Naive B cell (primary cell): Measurements from ENCODE around the gene CFAP251. TPM values are rescaled to one million over a fixed set of nuclear protein-coding genes. Genes with fewer than 3 reads are reported as not detected.
"Not testable (repeated sequence)": the region's sequence is repeated elsewhere in the genome, so short reads cannot be mapped to it uniquely, and the experiment has no call there.

Source experiments
- ATAC-seq, 2 donors: fragments of 150-1000 bp; cut with Tn5 transposase; 2 replicates each; pipeline ENCODE4 v1.10.0; 2021; ENCODE audit warnings: low read depth in 2 of 2, mild to moderate bottlenecking in 2 of 2, moderate library complexity in 2 of 2
- DNase-seq: peaks from one replicate; pipeline ENCODE4 v3.0.0; 2022
- H3K27ac Mint-ChIP-seq, 6 donors: one replicate each; pipeline ENCODE4 v1.8.0; 2020 to 2022; ENCODE audit warnings: mild to moderate bottlenecking in 6 of 6, mixed read lengths in 6 of 6, moderate library complexity in 5 of 6, inconsistent platforms in 2 of 6
- H3K27me3 Mint-ChIP-seq, 3 donors: one replicate each; pipeline ENCODE4 v1.8.0; 2021 to 2022; ENCODE audit warnings: mixed read lengths in 3 of 3, mild to moderate bottlenecking in 1 of 3
- H3K36me3 Mint-ChIP-seq, 2 donors: one replicate each; pipeline ENCODE4 v1.8.0; 2020 to 2022; ENCODE audit warnings: mixed read lengths in 2 of 2, inconsistent platforms in 1 of 2, mild to moderate bottlenecking in 1 of 2
- H3K4me1 Mint-ChIP-seq, 3 donors: one replicate each; pipeline ENCODE4 v1.8.0; 2020 to 2022; ENCODE audit warnings: mixed read lengths in 3 of 3, inconsistent platforms in 1 of 3, mild to moderate bottlenecking in 1 of 3, moderate library complexity in 1 of 3
- H3K4me3 Mint-ChIP-seq, 8 donors: one replicate each; pipeline ENCODE4 v1.8.0; 2020 to 2022; ENCODE audit warnings: mild to moderate bottlenecking in 8 of 8, mixed read lengths in 8 of 8, moderate library complexity in 8 of 8, inconsistent platforms in 2 of 8
- H3K9me3 Mint-ChIP-seq, 7 donors: one replicate each; pipeline ENCODE4 v1.8.0; 2020 to 2022; ENCODE audit warnings: mixed read lengths in 7 of 7, mild to moderate bottlenecking in 5 of 7, inconsistent platforms in 2 of 7, moderate library complexity in 1 of 7
- polyA plus RNA-seq, 6 donors: library from polyadenylated mRNA; unstranded; fragments of 300-500 nt; fragmentation: Illumina TruSeq; gene quantifications; one replicate each; pipeline ENCODE4 v1.2.3, GENCODE V29; 2021; ENCODE audit warnings: low read depth in 6 of 6

CFAP251 gene
- polyA plus RNA-seq, 6 donors from 2014 or later: 0.26 to 0.91 (median 0.55) TPM; not detected in 2

GRCh38 chr12:121980191-121980891 is 61.9 kb downstream of the CFAP251 start:
- H3K36me3 Mint-ChIP-seq: no peaks in the 10 kb centered on the region
- H3K27ac Mint-ChIP-seq: peak overlapping the region; percentile 91 to 99 (median 96)
- ATAC-seq: peak; percentile 75 to 77

GRCh38 chr12:121980892-121981272 is 62.5 kb downstream of the CFAP251 start:
- H3K27ac Mint-ChIP-seq: peak overlapping the region; percentile 91 to 99 (median 96)
- H3K27me3 Mint-ChIP-seq: no peaks in the 10 kb centered on the region
- H3K4me3 Mint-ChIP-seq: peak overlapping the region in 7 of 8 donors; percentile 68 to 92 (median 82)
- H3K36me3 Mint-ChIP-seq: no peaks in the 10 kb centered on the region
- peaks cover 46 to 61% (median 50%) of the 10 kb centered on the region in 3 donors for H3K4me1 Mint-ChIP-seq
- ATAC-seq (no peak), DNase-seq (no peak)
- H3K9me3 Mint-ChIP-seq: no peaks in the 10 kb centered on the region

More at GRCh38 chr12:121980191-121980891, 61.9 kb downstream of the CFAP251 start:
- peaks cover 46 to 61% (median 50%) of the 10 kb centered on the region in 3 donors for H3K4me1 Mint-ChIP-seq
- H3K9me3 Mint-ChIP-seq: no peaks in the 10 kb centered on the region
- H3K27me3 Mint-ChIP-seq: no peaks in the 10 kb centered on the region
- peak overlapping the region; percentile 58 to 92 (median 80) for H3K4me3 Mint-ChIP-seq
- peak; percentile 71 for DNase-seq

GRCh38 chr12:121981456-121981855 is 63.1 kb downstream of the CFAP251 start:
- H3K27ac Mint-ChIP-seq: peak overlapping the region; percentile 44 to 98 (median 72)

GRCh38 chr12:121982950-121983349 is 64.6 kb downstream of the CFAP251 start:
- Mint-ChIP-seq H3K4me3 (peak overlapping the region in 7 of 8 donors; percentile 19 to 78 (median 50)), H3K9me3 (no peaks in the 10 kb centered on the region), H3K4me1 (peaks cover 46 to 61% (median 50%) of the 10 kb centered on the region in 3 donors), H3K36me3 (no peaks in the 10 kb centered on the region), H3K27me3 (no peaks in the 10 kb centered on the region), H3K27ac (peak overlapping the region in 5 of 6 donors; percentile 56 to 79 (median 61))
- no peak for DNase-seq
- no peak for ATAC-seq

More at GRCh38 chr12:121981456-121981855, 63.1 kb downstream of the CFAP251 start:
- no peak for DNase-seq
- Mint-ChIP-seq H3K9me3 (no peaks in the 10 kb centered on the region), H3K4me3 (peak overlapping the region in 3 of 8 donors; percentile 15 to 92 (median 49)), H3K4me1 (peaks cover 46 to 61% (median 50%) of the 10 kb centered on the region in 3 donors), H3K36me3 (no peaks in the 10 kb centered on the region), H3K27me3 (no peaks in the 10 kb centered on the region)
- no peak for ATAC-seq

GRCh38 chr12:121983536-121984210 is 65.3 kb downstream of the CFAP251 start:
- Mint-ChIP-seq H3K27ac (peak overlapping the region; percentile 12 to 94 (median 76)), H3K4me3 (peak overlapping the region in 7 of 8 donors; percentile 38 to 82 (median 68)), H3K36me3 (no peaks in the 10 kb centered on the region), H3K9me3 (no peaks in the 10 kb centered on the region), H3K27me3 (no peaks in the 10 kb centered on the region), H3K4me1 (peaks cover 45 to 61% (median 50%) of the 10 kb centered on the region in 3 donors)
- peak; percentile 46 for DNase-seq
- peak; percentile 33 to 39 for ATAC-seq

- DNase-seq (no peak), ATAC-seq (no peak)
- no peaks in the 10 kb centered on the region for H3K36me3 Mint-ChIP-seq
- no peaks in the 10 kb centered on the region for H3K27me3 Mint-ChIP-seq
- no peak overlapping the region for H3K27ac Mint-ChIP-seq
- H3K4me1 Mint-ChIP-seq: peaks cover 32 to 48% (median 40%) of the 10 kb centered on the region in 3 donors
- peak overlapping the region in 1 of 8 donors; percentile 35 for H3K4me3 Mint-ChIP-seq
- no peaks in the 10 kb centered on the region for H3K9me3 Mint-ChIP-seq
Measured at GRCh38 chr12:121986489-121987245, 68.3 kb downstream of the CFAP251 start.

- ATAC-seq, H3K27me3 Mint-ChIP-seq, H3K27ac Mint-ChIP-seq, H3K4me3 Mint-ChIP-seq, DNase-seq, H3K36me3 Mint-ChIP-seq, H3K9me3 Mint-ChIP-seq: not testable (repeated sequence)
- H3K4me1 Mint-ChIP-seq: peaks cover 25 to 40% (median 32%) of the 10 kb centered on the region in 3 donors
Measured at GRCh38 chr12:121988519-121988918, 70.1 kb downstream of the CFAP251 start.

- H3K27ac Mint-ChIP-seq: peak overlapping the region in 1 of 6 donors; percentile 5
Measured at GRCh38 chr12:121989276-121990113, 71.1 kb downstream of the CFAP251 start.

GRCh38 chr12:121990114-121990647 is 71.8 kb downstream of the CFAP251 start:
- ATAC-seq: no peak
- Mint-ChIP-seq H3K36me3 (no peaks in the 10 kb centered on the region), H3K4me3 (no peak overlapping the region), H3K27ac (peak overlapping the region in 2 of 6 donors; percentile 65 to 75), H3K27me3 (no peaks in the 10 kb centered on the region), H3K9me3 (no peaks in the 10 kb centered on the region), H3K4me1 (peaks cover 13 to 28% (median 26%) of the 10 kb centered on the region in 3 donors)
- no peak for DNase-seq

More at GRCh38 chr12:121989276-121990113, 71.1 kb downstream of the CFAP251 start:
- H3K4me1 Mint-ChIP-seq: peaks cover 16 to 32% (median 26%) of the 10 kb centered on the region in 3 donors
- ATAC-seq: no peak
- H3K36me3 Mint-ChIP-seq: no peaks in the 10 kb centered on the region
- H3K4me3 Mint-ChIP-seq: no peak overlapping the region
- no peaks in the 10 kb centered on the region for H3K9me3 Mint-ChIP-seq
- no peaks in the 10 kb centered on the region for H3K27me3 Mint-ChIP-seq
- no peak for DNase-seq

GRCh38 chr12:121990692-121991603 is 72.6 kb downstream of the CFAP251 start:
- H3K9me3 Mint-ChIP-seq: no peaks in the 10 kb centered on the region
- peaks cover 20 to 35% (median 33%) of the 10 kb centered on the region in 3 donors for H3K4me1 Mint-ChIP-seq
- ATAC-seq (no peak), DNase-seq (no peak)
- no peaks in the 10 kb centered on the region for H3K27me3 Mint-ChIP-seq
- H3K4me3 Mint-ChIP-seq: peak overlapping the region in 3 of 8 donors; percentile 2 to 49 (median 16)
- no peaks in the 10 kb centered on the region for H3K36me3 Mint-ChIP-seq
- H3K27ac Mint-ChIP-seq: peak overlapping the region in 4 of 6 donors; percentile 65 to 90 (median 84)

GRCh38 chr12:121992059-121992879 is 73.9 kb downstream of the CFAP251 start:
- ATAC-seq (peak; percentile 95), DNase-seq (peak; percentile 71)
- H3K27ac Mint-ChIP-seq: peak overlapping the region; percentile 87 to 95 (median 94)
- peak overlapping the region in 7 of 8 donors; percentile 58 to 89 (median 75) for H3K4me3 Mint-ChIP-seq
- H3K36me3 Mint-ChIP-seq: no peaks in the 10 kb centered on the region
- no peaks in the 10 kb centered on the region for H3K9me3 Mint-ChIP-seq
- H3K27me3 Mint-ChIP-seq: no peaks in the 10 kb centered on the region
- H3K4me1 Mint-ChIP-seq: peaks cover 32 to 48% (median 43%) of the 10 kb centered on the region in 3 donors
